Stomach (tissue), 4 donors: ENCODE data around the gene THSD4.

Source experiments
- CTCF ChIP-seq, 7 experiments: fragments of 450-650 bp in 4 of 7; fragments of 200-600 bp in 3 of 7; sonication (generic) in 3 of 7; IDR thresholded peaks; one replicate each; pipeline ENCODE4 v1.5.1; 2016 to 2019; ENCODE audit warnings: antibody characterized with exemption in 7 of 7, control low read depth in 2 of 7, mild to moderate bottlenecking in 1 of 7
- EP300 ChIP-seq: sonication (generic); formaldehyde crosslinking; IDR thresholded peaks from one replicate; pipeline ENCODE4 v1.6.1; 2017; ENCODE audit warnings: antibody characterized with exemption
- POLR2A ChIP-seq, 4 donors: fragments of 450-650 bp; IDR thresholded peaks; one replicate each; pipeline ENCODE4 v1.6.1; 2016; ENCODE audit warnings: antibody characterized with exemption in 4 of 4, control low read depth in 2 of 4, mild to moderate bottlenecking in 1 of 4, moderate library complexity in 1 of 4
- POLR2AphosphoS5 ChIP-seq, 3 donors: sonication (generic); formaldehyde crosslinking; IDR thresholded peaks; one replicate each; pipeline ENCODE4 v1.6.1; 2016; ENCODE audit warnings: antibody characterized with exemption in 3 of 3

- TF ChIP-seq POLR2A (IDR thresholded peaks at IDR 0.05), result no peak
- no peak for TF ChIP-seq CTCF (IDR thresholded peaks at IDR 0.05)
- TF ChIP-seq POLR2AphosphoS5 (IDR thresholded peaks at IDR 0.05), result no peak
- TF ChIP-seq EP300, result no peak
Observed at GRCh38 chr15:71785996-71786395, 670.7 kb downstream of the THSD4 start.
